HCT116 (cell line): ENCODE data around the gene KRT15. TPM values are rescaled to one million over a fixed set of nuclear protein-coding genes. Genes with fewer than 3 reads are reported as not detected.

Source experiments
- ATAC-seq: fragments of 200-7000 bp; cut with Tn5 transposase; 2 replicates; pipeline ENCODE4 v1.9.1; 2020; ENCODE audit warnings: mild to moderate bottlenecking, moderate library complexity
- BruUV-seq: library from RNA; stranded (reverse); fragments of 400-500 nt; replicated peaks from 2 replicates; lab custom pipeline; 2021; lab: Mats Ljungman, UMichigan
- CTCF ChIA-PET: fragments of 300-600 bp; sonication (Branson Sonifier 250); formaldehyde crosslinking; loops from one replicate; lab custom pipeline; 2021; ENCODE audit warnings: antibody characterized with exemption; lab: Charles Lee
- POLR2A ChIA-PET: fragments of 300-600, 350-600 bp; sonication (Branson Sonifier 250); formaldehyde crosslinking; loops from one replicate; lab custom pipeline; 2021; ENCODE audit warnings: antibody characterized with exemption; lab: Charles Lee
- RAD21 ChIA-PET, 2 experiments: fragments of 300-600 bp; sonication (Branson Sonifier 250); formaldehyde crosslinking; loops; one replicate each; lab custom pipeline; 2023; ENCODE audit warnings: low total read pairs in 2 of 2; ENCODE audit not compliant: uncharacterized antibody in 2 of 2, unreplicated experiment in 2 of 2, low non-redundant PET in 1 of 2; lab: Charles Lee
- DNase-seq: peaks from one replicate; pipeline ENCODE4 v3.0.0-alpha.2; 2010; ENCODE audit warnings: low read depth, low spot score
- H2AFZ ChIP-seq: fragments of 200-600 bp; shearing (Covaris generic), sonication (generic); 2 replicates; pipeline ENCODE4 v1.6.1; 2017; ENCODE audit warnings: low read depth, mixed run types, mixed read lengths, antibody characterized with exemption, low read length; ENCODE audit not compliant: poor library complexity, severe bottlenecking
- H3K27ac ChIP-seq: 2 replicates; pipeline ENCODE4 v1.5.1; 2012; ENCODE audit warnings: low read depth, low read length
- H3K27me3 ChIP-seq: fragments of 200-600 bp; sonication (generic); 2 replicates; pipeline ENCODE4 v1.6.1; 2016; ENCODE audit warnings: mixed run types, low read length, mixed read lengths; ENCODE audit not compliant: insufficient read depth
- H3K36me3 ChIP-seq, 2 experiments: fragments of 200-500 bp in 1 of 2; fragments of 200-600 bp in 1 of 2; sonication (Bioruptor generic) in 1 of 2; sonication (generic) in 1 of 2; 2 replicates each; pipeline versions ENCODE4 v1.5.1 to v1.6.1; 2014 to 2016; ENCODE audit warnings: low read length in 2 of 2, inconsistent platforms in 1 of 2, mixed read lengths in 1 of 2, mixed run types in 1 of 2; ENCODE audit not compliant: insufficient read depth in 2 of 2, control insufficient read depth in 1 of 2
- H3K4me1 ChIP-seq, 2 experiments: fragments of 200-600 bp in 1 of 2; sonication (generic) in 1 of 2; 2 replicates each; pipeline versions ENCODE4 v1.5.1 to v1.6.1; 2012 to 2017; ENCODE audit warnings: low read length in 2 of 2, inconsistent platforms in 1 of 2, mild to moderate bottlenecking in 1 of 2, mixed read lengths in 1 of 2, mixed run types in 1 of 2, moderate library complexity in 1 of 2; ENCODE audit not compliant: insufficient read depth in 2 of 2, control insufficient read depth in 1 of 2
- H3K4me2 ChIP-seq: fragments of 200-600 bp; sonication (generic); 2 replicates; pipeline ENCODE4 v1.6.1; 2017; ENCODE audit warnings: mixed run types, low read length, mixed read lengths
- H3K4me3 ChIP-seq, 2 experiments: fragments of 200-600 bp in 1 of 2; sonication (generic) in 1 of 2; replicated peaks in 1 of 2; 2 replicates each; pipeline ENCODE4 v1.5.1; 2011 to 2016; ENCODE audit warnings: low read length in 2 of 2, control low read depth in 1 of 2, low read depth in 1 of 2, mild to moderate bottlenecking in 1 of 2, mixed read lengths in 1 of 2, mixed run types in 1 of 2
- H3K79me2 ChIP-seq: fragments of 200-600 bp; sonication (generic); 2 replicates; pipeline ENCODE4 v1.6.1; 2017; ENCODE audit warnings: mild to moderate bottlenecking, mixed run types, low read length, moderate library complexity, mixed read lengths; ENCODE audit not compliant: insufficient read depth
- H3K9ac ChIP-seq: fragments of 200-600 bp; sonication (generic); 2 replicates; pipeline ENCODE4 v1.6.1; 2016; ENCODE audit warnings: low read length, mixed read lengths
- H3K9me2 ChIP-seq: fragments of 200-600 bp; sonication (generic), shearing (Covaris generic); 2 replicates; pipeline ENCODE4 v1.6.1; 2017; ENCODE audit warnings: mixed run types, mild to moderate bottlenecking, moderate library complexity; ENCODE audit not compliant: insufficient read depth
- H3K9me3 ChIP-seq, 2 experiments: fragments of 200-500 bp in 1 of 2; fragments of 200-600 bp in 1 of 2; sonication (Bioruptor generic) in 1 of 2; sonication (generic) in 1 of 2; 2 replicates each; pipeline ENCODE4 v1.6.1; 2014 to 2017; ENCODE audit warnings: low read length in 2 of 2, mixed read lengths in 2 of 2, inconsistent platforms in 1 of 2, low read depth in 1 of 2, mild to moderate bottlenecking in 1 of 2, mixed run types in 1 of 2, moderate library complexity in 1 of 2; ENCODE audit not compliant: control insufficient read depth in 1 of 2, insufficient read depth in 1 of 2
- H4K20me1 ChIP-seq: fragments of 200-600 bp; sonication (generic), shearing (Covaris generic); 2 replicates; pipeline ENCODE4 v1.6.1; 2017; ENCODE audit warnings: mixed run types, mild to moderate bottlenecking, moderate library complexity; ENCODE audit not compliant: insufficient read depth
- EGR1 ChIP-seq: IDR thresholded peaks from 2 replicates; pipeline ENCODE4 v1.6.1; 2012; ENCODE audit warnings: low read depth
- EZH2phosphoT487 ChIP-seq: fragments of 200-600 bp; IDR thresholded peaks from 2 replicates; pipeline ENCODE4 v1.6.1; 2018; ENCODE audit warnings: antibody characterized with exemption, borderline replicate concordance
- JUND ChIP-seq: IDR thresholded peaks from 2 replicates; pipeline ENCODE4 v1.6.1; 2012
- POLR2AphosphoS5 ChIP-seq: IDR thresholded peaks from 2 replicates; pipeline ENCODE4 v1.6.1; 2011; ENCODE audit warnings: mild to moderate bottlenecking, low read depth, low read length, moderate library complexity
- SIN3A ChIP-seq: IDR thresholded peaks from 2 replicates; pipeline ENCODE4 v1.6.1; 2012; ENCODE audit warnings: low read depth
- SP1 ChIP-seq: IDR thresholded peaks from 2 replicates; pipeline ENCODE4 v1.6.1; 2012; ENCODE audit warnings: low read depth
- YY1 ChIP-seq: IDR thresholded peaks from 2 replicates; pipeline ENCODE4 v1.6.1; 2011; ENCODE audit warnings: low read length, low read depth, moderate library complexity, mild to moderate bottlenecking; ENCODE audit not compliant: insufficient replicate concordance; ENCODE audit errors: extremely low read depth
- ZFX ChIP-seq: fragments of 450-650 bp; IDR thresholded peaks from 2 replicates; pipeline ENCODE4 v1.6.1; 2017
- intact Hi-C: fragments of 100-400 bp; cut with micrococcal nuclease; formaldehyde crosslinking; loops from 2 replicates; pipeline ENCODE4 v1.10.0; 2022
- total RNA-seq: library from RNA; stranded (reverse); gene quantifications from one replicate; pipeline ENCODE4 v1.2.1, GENCODE V29; 2021; ENCODE audit not compliant: unreplicated experiment
- TF ChIP-seq, protein P1 (sequence below): IDR thresholded peaks from 2 replicates; pipeline ENCODE4 v1.6.1; 2011; ENCODE audit warnings: mild to moderate bottlenecking, low read length, moderate library complexity; ENCODE audit not compliant: insufficient replicate concordance; ENCODE audit errors: extremely low read depth
- TF ChIP-seq, protein P2 (sequence below), 3 experiments: fragments of 200-600 bp in 1 of 3; sonication (generic) in 1 of 3; IDR thresholded peaks in 2 of 3; conservative IDR thresholded peaks in 1 of 3; 2 replicates each; pipeline ENCODE4 v1.5.1; 2012 to 2017; ENCODE audit warnings: low read depth in 2 of 3, low read length in 2 of 3, antibody characterized with exemption in 1 of 3, borderline replicate concordance in 1 of 3, control low read depth in 1 of 3, mild to moderate bottlenecking in 1 of 3, mixed read lengths in 1 of 3, mixed run types in 1 of 3, moderate library complexity in 1 of 3; ENCODE audit not compliant: insufficient read depth in 1 of 3

The KRT15 gene
- total RNA-seq, 1 experiment from 2014 or later, result 37.1 TPM

DNA sequence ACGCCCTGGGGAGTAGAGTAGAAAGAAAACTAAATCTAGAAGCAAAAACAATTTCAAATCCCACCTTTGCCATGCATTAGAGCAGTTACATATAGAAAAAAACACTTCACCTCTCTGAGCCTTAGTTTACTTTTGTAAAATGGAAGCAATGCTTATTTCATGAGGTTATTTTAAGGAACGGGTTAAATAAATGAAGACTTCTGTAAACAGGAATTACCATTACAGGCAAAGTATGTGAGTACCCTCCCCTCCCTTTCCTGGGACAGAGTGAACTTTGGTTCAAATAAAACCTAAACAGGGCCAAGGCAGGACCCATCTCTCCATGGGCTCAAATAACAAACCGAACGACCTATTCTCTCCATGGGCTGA lies 4.5 kb upstream of the KRT15 start (continued):
- TF ChIP-seq, protein P1, sequence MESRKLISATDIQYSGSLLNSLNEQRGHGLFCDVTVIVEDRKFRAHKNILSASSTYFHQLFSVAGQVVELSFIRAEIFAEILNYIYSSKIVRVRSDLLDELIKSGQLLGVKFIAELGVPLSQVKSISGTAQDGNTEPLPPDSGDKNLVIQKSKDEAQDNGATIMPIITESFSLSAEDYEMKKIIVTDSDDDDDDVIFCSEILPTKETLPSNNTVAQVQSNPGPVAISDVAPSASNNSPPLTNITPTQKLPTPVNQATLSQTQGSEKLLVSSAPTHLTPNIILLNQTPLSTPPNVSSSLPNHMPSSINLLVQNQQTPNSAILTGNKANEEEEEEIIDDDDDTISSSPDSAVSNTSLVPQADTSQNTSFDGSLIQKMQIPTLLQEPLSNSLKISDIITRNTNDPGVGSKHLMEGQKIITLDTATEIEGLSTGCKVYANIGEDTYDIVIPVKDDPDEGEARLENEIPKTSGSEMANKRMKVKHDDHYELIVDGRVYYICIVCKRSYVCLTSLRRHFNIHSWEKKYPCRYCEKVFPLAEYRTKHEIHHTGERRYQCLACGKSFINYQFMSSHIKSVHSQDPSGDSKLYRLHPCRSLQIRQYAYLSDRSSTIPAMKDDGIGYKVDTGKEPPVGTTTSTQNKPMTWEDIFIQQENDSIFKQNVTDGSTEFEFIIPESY, result no peak
- TF ChIP-seq, protein P2, sequence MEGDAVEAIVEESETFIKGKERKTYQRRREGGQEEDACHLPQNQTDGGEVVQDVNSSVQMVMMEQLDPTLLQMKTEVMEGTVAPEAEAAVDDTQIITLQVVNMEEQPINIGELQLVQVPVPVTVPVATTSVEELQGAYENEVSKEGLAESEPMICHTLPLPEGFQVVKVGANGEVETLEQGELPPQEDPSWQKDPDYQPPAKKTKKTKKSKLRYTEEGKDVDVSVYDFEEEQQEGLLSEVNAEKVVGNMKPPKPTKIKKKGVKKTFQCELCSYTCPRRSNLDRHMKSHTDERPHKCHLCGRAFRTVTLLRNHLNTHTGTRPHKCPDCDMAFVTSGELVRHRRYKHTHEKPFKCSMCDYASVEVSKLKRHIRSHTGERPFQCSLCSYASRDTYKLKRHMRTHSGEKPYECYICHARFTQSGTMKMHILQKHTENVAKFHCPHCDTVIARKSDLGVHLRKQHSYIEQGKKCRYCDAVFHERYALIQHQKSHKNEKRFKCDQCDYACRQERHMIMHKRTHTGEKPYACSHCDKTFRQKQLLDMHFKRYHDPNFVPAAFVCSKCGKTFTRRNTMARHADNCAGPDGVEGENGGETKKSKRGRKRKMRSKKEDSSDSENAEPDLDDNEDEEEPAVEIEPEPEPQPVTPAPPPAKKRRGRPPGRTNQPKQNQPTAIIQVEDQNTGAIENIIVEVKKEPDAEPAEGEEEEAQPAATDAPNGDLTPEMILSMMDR (IDR thresholded peaks at IDR 0.05 in 2 of 3, conservative IDR thresholded peaks at IDR 0.05 in 1 of 3; ENCODE audit: borderline replicate concordance in 1 of 3, insufficient read depth in 1 of 3, low read depth in 2 of 3, low read length in 2 of 3), result no peak
- no peak for TF ChIP-seq EGR1
- no peak for TF ChIP-seq EZH2phosphoT487
- no peak for TF ChIP-seq SIN3A
- TF ChIP-seq JUND, result no peak
- no peak for TF ChIP-seq SP1

DNA sequence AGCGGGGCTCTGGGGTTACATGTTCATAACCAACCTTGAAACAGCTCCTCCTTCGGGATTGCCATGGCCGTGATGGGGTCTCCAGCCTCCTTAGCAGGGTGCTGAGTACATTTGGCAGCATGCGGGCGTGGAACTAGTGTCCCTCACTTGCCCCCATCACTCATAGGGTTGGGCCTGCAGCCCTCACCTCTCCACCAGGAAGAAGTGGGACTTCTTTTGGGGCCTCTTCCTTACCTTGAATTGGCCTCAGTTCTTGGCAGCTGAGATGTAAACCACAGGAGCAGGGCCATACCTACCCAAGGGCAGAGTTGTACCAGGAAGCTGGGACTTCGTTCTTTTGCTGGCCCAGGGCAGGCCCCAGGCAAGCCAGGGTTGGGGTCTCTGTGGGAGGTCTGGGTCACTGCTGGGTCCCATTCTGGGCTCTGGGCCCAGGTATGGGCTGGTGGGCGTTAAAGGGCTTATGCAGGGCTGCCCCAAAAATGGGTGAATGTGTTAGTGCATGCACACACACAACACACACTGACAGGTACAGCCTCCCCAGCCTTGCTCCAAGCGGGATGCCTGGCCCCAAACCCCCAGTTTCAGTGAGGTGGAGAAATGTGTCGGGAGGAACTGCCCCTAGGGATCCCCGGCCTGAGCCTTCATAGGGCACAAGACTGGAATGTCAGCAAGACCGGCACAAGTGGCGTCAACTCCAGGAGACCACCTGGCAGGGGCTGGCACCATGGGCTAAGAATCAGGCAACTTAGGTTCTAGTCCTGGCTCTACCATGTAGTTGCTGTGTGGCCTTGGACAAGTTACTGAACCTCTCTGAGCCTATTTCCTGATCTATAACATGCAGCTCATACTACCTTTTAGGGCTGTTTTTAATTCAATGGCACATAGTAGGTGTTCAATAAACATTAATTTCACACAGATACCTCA lies 3.9 kb upstream of the KRT15 start:
- H4K20me1 ChIP-seq, result no peaks in the 10 kb centered on the region; the same call in 1 of the 2 replicates
- TSS peak; percentile 83 for BruUV-seq
- H3K27me3 ChIP-seq, result no peaks in the 10 kb centered on the region
- DNase-seq, result peak; percentile 81
- H3K4me3 ChIP-seq, result peak overlapping the region; percentile 19 to 47
- peak; percentile 33 for ATAC-seq
- ChIA-PET CTCF (interaction anchor here (0.8 to 8.9 kb wide), 8 partner anchors 27 to 907 kb away, joined by 3 to 77 read pairs (median 6); no protein-coding TSS in a partner anchor), RAD21 (interaction anchor here (1.1 to 2.8 kb wide), 5 partner anchors 25 to 118 kb away, joined by 3 to 19 read pairs (median 6); no protein-coding TSS in a partner anchor), POLR2A (interaction anchor here (1.0 to 12.9 kb wide), 13 partner anchors 7 to 666 kb away, joined by 3 to 148 read pairs (median 5); partner anchors contain the start of gene EIF1)
- peaks cover 3 to 21% of the 10 kb centered on the region in 2 experiments; a peak in 3 of 4 replicates for H3K36me3 ChIP-seq
- peak overlapping the region; percentile 78 for H3K4me2 ChIP-seq
- H2AFZ ChIP-seq, result no peak overlapping the region
- H3K79me2 ChIP-seq, result peaks cover 24% of the 10 kb centered on the region
- intact Hi-C loops, result loop anchor here (1.0 kb wide), 1 partner anchor 26 kb away; no protein-coding TSS in a partner anchor
- H3K9me2 ChIP-seq, result no peaks in the 10 kb centered on the region
- peak overlapping the region; percentile 99 for H3K9ac ChIP-seq
- H3K27ac ChIP-seq, result peak overlapping the region; percentile 99
- peak; percentile 90 for TF ChIP-seq POLR2AphosphoS5
- TF ChIP-seq YY1, result peak; percentile 52
- TF ChIP-seq, protein P1, result peak; percentile 82
- TF ChIP-seq SIN3A, result no peak
- 0 out of 2 replicates have a peak, but pooled peaks have one; percentile 23 for TF ChIP-seq ZFX
- H3K4me1 ChIP-seq, result peaks cover 74 to 93% of the 10 kb centered on the region in 2 experiments
- H3K9me3 ChIP-seq, result no peaks in the 10 kb centered on the region
